BJ (cell line): ENCODE results near the gene NRP2. TPM values are rescaled to one million over a fixed set of nuclear protein-coding genes. Genes with fewer than 3 reads are reported as not detected.
A peak's percentile ranks its signal among the peaks of the same experiment; 100 is the strongest.

Experiments used
- CTCF ChIA-PET: fragments of 350-600 bp; formaldehyde crosslinking; extraction: SDS; loops from one replicate; lab custom pipeline; 2021; ENCODE audit warnings: antibody characterized with exemption, inconsistent platforms; lab: Yijun Ruan, JAX
- POLR2A ChIA-PET: fragments of 300-600 bp; sonication (Branson Sonifier 250); formaldehyde crosslinking; extraction: SDS; loops from one replicate; lab custom pipeline; 2021; ENCODE audit warnings: antibody characterized with exemption; lab: Charles Lee
- DNase-seq: peaks from one replicate; pipeline ENCODE4 v3.0.0-alpha.2; 2011; ENCODE audit warnings: low read depth
- H3K27me3 ChIP-seq: 2 replicates; pipeline ENCODE4 v1.6.0; 2011; ENCODE audit warnings: low read length; ENCODE audit not compliant: control insufficient read depth, insufficient read depth
- H3K36me3 ChIP-seq: 2 replicates; pipeline ENCODE4 v1.5.1; 2011; ENCODE audit warnings: low read length; ENCODE audit not compliant: control insufficient read depth, insufficient read depth
- H3K4me3 ChIP-seq: 2 replicates; pipeline ENCODE4 v1.5.1; 2011; ENCODE audit warnings: low read depth, mild to moderate bottlenecking, control low read depth, low read length
- polyA plus RNA-seq: library from polyadenylated mRNA; depleted of rRNA; stranded (reverse); fragments of >200 nt; gene quantifications from 2 replicates; pipeline ENCODE4 v1.2.3, GENCODE V29; 2011
- TF ChIP-seq, protein P1 (sequence below): IDR thresholded peaks from 2 replicates; pipeline ENCODE4 v1.5.1; 2011; ENCODE audit warnings: low read depth, mild to moderate bottlenecking, control low read depth, inconsistent platforms, low read length, moderate library complexity; ENCODE audit not compliant: insufficient read depth

Gene NRP2
- polyA plus RNA-seq, 1 experiment = 19.7 TPM

DNA sequence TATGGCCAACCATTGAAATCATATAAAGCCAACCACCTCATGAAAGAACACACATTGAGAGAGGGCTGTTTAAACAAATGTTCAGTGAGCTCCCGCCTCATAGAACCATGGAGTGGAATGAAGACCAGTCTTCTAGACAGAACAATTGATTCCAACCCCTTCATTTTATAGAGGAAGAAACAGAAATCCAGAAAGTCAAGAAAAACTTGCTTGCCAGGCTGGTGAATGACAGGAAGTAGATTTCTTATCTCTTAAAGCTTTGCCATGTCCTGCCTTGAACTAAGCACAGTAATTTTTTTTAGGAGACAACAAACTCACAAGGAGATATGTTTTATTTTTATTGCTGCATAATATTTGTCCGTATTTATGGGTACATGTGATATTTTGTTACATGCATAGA is 16.5 kb upstream of the NRP2 start:
- DNase-seq = no peak
- Histone ChIP-seq H3K27me3 (no peaks in the 10 kb centered on the region), H3K4me3 (no peak overlapping the region), H3K36me3 (no peaks in the 10 kb centered on the region)
- TF ChIP-seq, protein P1, sequence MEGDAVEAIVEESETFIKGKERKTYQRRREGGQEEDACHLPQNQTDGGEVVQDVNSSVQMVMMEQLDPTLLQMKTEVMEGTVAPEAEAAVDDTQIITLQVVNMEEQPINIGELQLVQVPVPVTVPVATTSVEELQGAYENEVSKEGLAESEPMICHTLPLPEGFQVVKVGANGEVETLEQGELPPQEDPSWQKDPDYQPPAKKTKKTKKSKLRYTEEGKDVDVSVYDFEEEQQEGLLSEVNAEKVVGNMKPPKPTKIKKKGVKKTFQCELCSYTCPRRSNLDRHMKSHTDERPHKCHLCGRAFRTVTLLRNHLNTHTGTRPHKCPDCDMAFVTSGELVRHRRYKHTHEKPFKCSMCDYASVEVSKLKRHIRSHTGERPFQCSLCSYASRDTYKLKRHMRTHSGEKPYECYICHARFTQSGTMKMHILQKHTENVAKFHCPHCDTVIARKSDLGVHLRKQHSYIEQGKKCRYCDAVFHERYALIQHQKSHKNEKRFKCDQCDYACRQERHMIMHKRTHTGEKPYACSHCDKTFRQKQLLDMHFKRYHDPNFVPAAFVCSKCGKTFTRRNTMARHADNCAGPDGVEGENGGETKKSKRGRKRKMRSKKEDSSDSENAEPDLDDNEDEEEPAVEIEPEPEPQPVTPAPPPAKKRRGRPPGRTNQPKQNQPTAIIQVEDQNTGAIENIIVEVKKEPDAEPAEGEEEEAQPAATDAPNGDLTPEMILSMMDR = no peak
- ChIA-PET CTCF (no interaction called here), POLR2A (no interaction called here)

DNA sequence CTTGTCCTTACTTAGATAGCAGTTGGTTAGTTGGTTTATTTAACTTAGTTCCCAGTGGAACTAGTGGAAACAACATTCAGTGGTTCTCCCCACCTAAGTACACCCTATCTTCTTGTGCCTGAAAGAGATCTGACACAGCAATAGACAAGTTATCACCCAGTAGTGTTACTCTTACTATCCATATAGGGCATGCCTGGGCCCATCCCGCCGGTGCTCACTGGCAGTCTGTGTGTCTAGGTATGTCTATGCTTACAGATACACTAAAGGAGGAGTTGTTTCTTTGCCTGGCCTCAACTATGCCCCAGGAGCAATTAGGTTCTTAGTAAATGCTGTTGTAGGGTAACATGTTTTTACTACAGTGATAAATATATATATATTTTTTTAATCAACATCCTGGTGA is 12.0 kb upstream of the NRP2 start:
- CTCF ChIA-PET = no interaction called here
- no peak for DNase-seq
- H3K4me3 ChIP-seq = no peak overlapping the region
- TF ChIP-seq, protein P1 = no peak
- H3K27me3 ChIP-seq = no peaks in the 10 kb centered on the region
- POLR2A ChIA-PET = no interaction called here
- H3K36me3 ChIP-seq = no peaks in the 10 kb centered on the region

DNA sequence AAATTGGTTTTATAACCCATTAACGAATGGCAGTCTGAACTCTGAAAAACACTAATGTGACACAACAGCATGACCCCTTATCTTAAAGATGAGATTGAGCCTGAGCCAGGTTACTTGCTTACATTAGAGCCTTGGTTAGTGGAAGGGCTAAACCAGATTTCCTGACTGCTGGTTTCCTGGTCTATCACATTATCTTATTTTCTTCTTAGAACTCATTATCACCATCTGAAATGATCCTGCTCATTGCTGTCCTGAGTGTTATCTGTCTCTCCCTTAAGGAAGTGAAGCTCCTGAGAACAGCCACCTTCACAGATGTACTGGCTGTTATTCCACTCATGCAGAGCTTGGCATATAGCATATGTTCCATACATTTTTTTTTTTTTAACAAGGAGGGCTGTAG is 9.0 kb upstream of the NRP2 start:
- POLR2A ChIA-PET = no interaction called here
- CTCF ChIA-PET = interaction anchor here (0.6 kb wide), 1 partner anchor 559 kb away, joined by 3 read pairs; no protein-coding TSS in a partner anchor

DNA sequence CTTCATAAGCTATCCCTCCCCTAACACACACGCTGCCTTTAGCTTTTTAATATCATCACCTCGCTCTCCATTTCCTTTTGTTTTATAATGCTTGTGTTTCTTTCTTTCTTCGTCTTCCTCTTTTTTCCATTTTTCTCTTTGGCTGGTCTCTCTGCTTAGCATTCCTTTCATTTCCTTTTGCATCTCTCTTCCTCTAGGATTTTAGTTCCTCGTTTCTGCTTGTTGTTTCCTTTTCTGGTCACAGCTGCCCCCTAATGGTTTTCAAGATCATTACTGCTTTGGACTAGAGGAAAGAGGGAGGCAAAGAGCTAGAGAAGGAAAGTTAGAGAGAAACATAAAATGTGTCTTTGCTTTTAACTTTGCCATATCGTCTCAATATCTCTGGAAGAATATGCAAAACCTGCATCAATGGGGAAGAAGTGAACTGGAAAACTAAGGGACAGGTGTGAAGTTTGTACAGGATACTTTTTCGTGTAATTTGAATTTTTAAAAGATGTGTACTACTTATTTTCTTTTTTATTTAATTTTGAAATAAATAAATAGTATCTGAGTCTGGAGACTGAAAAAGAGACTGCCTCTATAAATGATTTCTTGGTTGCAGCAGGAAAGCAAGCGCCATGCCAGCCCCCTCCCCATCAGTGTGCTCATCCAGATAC is 6.3 kb upstream of the NRP2 start:
- CTCF ChIA-PET = interaction anchor here (0.5 to 3.1 kb wide), 31 partner anchors 14 to 1421 kb away, joined by 3 to 23 read pairs (median 3); no protein-coding TSS in a partner anchor
- no peak for DNase-seq
- POLR2A ChIA-PET = no interaction called here

More for the DNA sequence above, 9.0 kb upstream of the NRP2 start:
- H3K27me3 ChIP-seq = no peaks in the 10 kb centered on the region
- no peak overlapping the region for H3K4me3 ChIP-seq
- H3K36me3 ChIP-seq = no peaks in the 10 kb centered on the region
- no peak for DNase-seq
- TF ChIP-seq, protein P1 = no peak

DNA sequence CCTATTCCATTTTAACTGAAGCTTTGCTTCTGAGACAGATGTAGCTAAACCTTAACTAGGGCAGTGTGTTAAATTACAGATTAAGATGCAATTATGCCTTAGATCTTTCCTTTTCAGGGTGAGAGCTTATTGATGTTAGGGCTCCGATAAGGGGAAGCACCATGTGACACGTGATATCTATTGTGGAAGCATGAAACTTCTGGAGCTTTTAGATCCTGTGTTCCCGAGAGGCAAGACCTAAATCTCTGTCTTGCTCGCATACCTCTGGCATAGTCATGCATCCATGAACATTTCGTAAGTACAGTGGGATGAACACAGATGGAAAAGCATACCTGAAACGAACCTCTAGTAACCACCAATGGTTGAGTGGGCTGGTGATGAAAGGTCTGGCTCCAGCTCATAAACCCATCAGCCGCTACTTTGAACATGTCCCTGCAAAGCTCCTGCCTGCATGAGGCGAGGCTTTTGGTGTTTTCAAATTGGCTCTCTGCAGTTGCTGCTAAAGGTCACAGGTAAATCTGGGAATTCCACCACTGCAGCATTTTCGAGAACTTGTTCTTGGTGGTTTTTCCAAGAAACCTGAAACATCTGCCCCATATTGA is 3.7 kb upstream of the NRP2 start:
- no peak overlapping the region for H3K4me3 ChIP-seq
- TF ChIP-seq, protein P1 = no peak
- DNase-seq = no peak
- ChIA-PET CTCF (interaction anchor here (0.7 to 2.1 kb wide), 10 partner anchors 18 to 1418 kb away, joined by 3 to 19 read pairs (median 3); no protein-coding TSS in a partner anchor), POLR2A (no interaction called here)
- H3K27me3 ChIP-seq = no peaks in the 10 kb centered on the region
- no peaks in the 10 kb centered on the region for H3K36me3 ChIP-seq

More for the DNA sequence above, 6.3 kb upstream of the NRP2 start:
- Histone ChIP-seq H3K4me3 (no peak overlapping the region), H3K27me3 (no peaks in the 10 kb centered on the region), H3K36me3 (no peaks in the 10 kb centered on the region)
- TF ChIP-seq, protein P1 = peak; percentile 82
